K562 (cell line): Measurements from ENCODE around the gene FABP7. TPM values are rescaled to one million over a fixed set of nuclear protein-coding genes. Genes with fewer than 3 reads are reported as not detected.

ENCODE experiments used
- ETS1 ChIP-seq: conservative IDR thresholded peaks from 2 replicates; pipeline ENCODE4 v1.6.1; 2011; ENCODE audit warnings: low read depth, mild to moderate bottlenecking, low read length; ENCODE audit not compliant: control insufficient read depth
- HNRNPL ChIP-seq: fragments of 200-400 bp; formaldehyde crosslinking; IDR thresholded peaks from 2 replicates; pipeline ENCODE4 v1.6.1; 2017; ENCODE audit warnings: low read depth, mild to moderate bottlenecking, low read length
- ID3 ChIP-seq, 2 experiments: fragments of 250-450 bp in 1 of 2; fragments of 450-650 bp in 1 of 2; sonication (Bioruptor Pico) in 1 of 2; IDR thresholded peaks; 2 replicates each; pipeline versions ENCODE4 v1.6.1 to v1.8.0; 2016 to 2021; ENCODE audit warnings: mild to moderate bottlenecking in 2 of 2, moderate library complexity in 2 of 2, missing compliant biosample characterization in 1 of 2, missing genetic modification characterization in 1 of 2
- KDM5B ChIP-seq: fragments of 200-600 bp; sonication (generic); IDR thresholded peaks from 2 replicates; pipeline ENCODE4 v1.6.1; 2012; ENCODE audit warnings: low read depth, mild to moderate bottlenecking, moderate library complexity, low read length, control low read depth, inconsistent platforms; ENCODE audit not compliant: insufficient replicate concordance
- KLF6 ChIP-seq: fragments of 250-450 bp; sonication (Bioruptor Pico); IDR thresholded peaks from 2 replicates; pipeline ENCODE4 v1.4.0; 2020; ENCODE audit warnings: mild to moderate bottlenecking, moderate library complexity, borderline replicate concordance
- LCOR ChIP-seq: sonication (generic); formaldehyde crosslinking; IDR thresholded peaks from 2 replicates; pipeline ENCODE4 v1.8.0; 2022; ENCODE audit warnings: mild to moderate bottlenecking, missing genetic modification reagents
- MAFG ChIP-seq: fragments of 450-650 bp; conservative IDR thresholded peaks from 2 replicates; pipeline ENCODE4 v1.6.1; 2016; ENCODE audit warnings: missing genetic modification characterization, missing compliant biosample characterization
- MTA3 ChIP-seq: fragments of 450-650 bp; formaldehyde crosslinking; IDR thresholded peaks from 2 replicates; pipeline ENCODE4 v1.6.1; 2017; ENCODE audit warnings: mild to moderate bottlenecking, borderline replicate concordance
- MTF1 ChIP-seq: fragments of 250-450 bp; sonication (Bioruptor Pico); IDR thresholded peaks from 2 replicates; pipeline ENCODE4 v1.9.0; 2021; ENCODE audit warnings: moderate library complexity, mild to moderate bottlenecking, inconsistent platforms, borderline replicate concordance
- NR4A1 ChIP-seq, 2 experiments: fragments of 250-450 bp in 1 of 2; fragments of 450-650 bp in 1 of 2; sonication (Bioruptor Pico) in 1 of 2; IDR thresholded peaks; 2 replicates each; pipeline versions ENCODE4 v1.4.0 to v1.6.1; 2016 to 2020; ENCODE audit warnings: mild to moderate bottlenecking in 2 of 2, missing compliant biosample characterization in 1 of 2, missing genetic modification characterization in 1 of 2, moderate library complexity in 1 of 2
- NRF1 ChIP-seq, 2 experiments: fragments of 450-650 bp; IDR thresholded peaks in 1 of 2; conservative IDR thresholded peaks in 1 of 2; 2 replicates each; pipeline ENCODE4 v1.6.1; 2014; ENCODE audit warnings: mild to moderate bottlenecking in 2 of 2
- POLR2G ChIP-seq: fragments of 200-400 bp; formaldehyde crosslinking; IDR thresholded peaks from 2 replicates; pipeline ENCODE4 v1.6.1; 2017; ENCODE audit warnings: low read depth, mild to moderate bottlenecking, antibody characterized with exemption, low read length, moderate library complexity
- RBM39 ChIP-seq: fragments of 200-400 bp; formaldehyde crosslinking; optimal IDR thresholded peaks from 2 replicates; pipeline ENCODE3; 2018; ENCODE audit warnings: low read depth, low read length
- RCOR1 ChIP-seq, 2 experiments: IDR thresholded peaks; 2 replicates each; pipeline ENCODE4 v1.6.1; 2012; ENCODE audit warnings: low read depth in 2 of 2, low read length in 2 of 2, borderline replicate concordance in 1 of 2, improper control_type of control experiment in 1 of 2
- RNF2 ChIP-seq: sonication (generic); IDR thresholded peaks from 2 replicates; pipeline ENCODE4 v1.6.1; 2016
- SMAD4 ChIP-seq: fragments of 250-450 bp; sonication (Bioruptor Pico); conservative IDR thresholded peaks from 2 replicates; pipeline ENCODE4 v1.8.0; 2021; ENCODE audit warnings: inconsistent platforms, mild to moderate bottlenecking, moderate library complexity
- SRSF1 ChIP-seq: fragments of 200-400 bp; formaldehyde crosslinking; IDR thresholded peaks from 2 replicates; pipeline ENCODE4 v1.6.1; 2017; ENCODE audit warnings: mild to moderate bottlenecking, low read depth, low read length, moderate library complexity
- SUPT5H ChIP-seq: fragments of 450-650 bp; IDR thresholded peaks from 2 replicates; pipeline ENCODE4 v1.6.1; 2016
- THAP12 ChIP-seq: fragments of 250-450 bp; sonication (Bioruptor Pico); IDR thresholded peaks from 2 replicates; pipeline ENCODE4 v1.9.0; 2021; ENCODE audit warnings: mild to moderate bottlenecking, inconsistent platforms
- VEZF1 ChIP-seq: fragments of 200-800 bp; sonication (Bioruptor generic); IDR thresholded peaks from 2 replicates; pipeline ENCODE4 v1.6.1; 2017; ENCODE audit warnings: missing genetic modification characterization, missing compliant biosample characterization
- ZNF79 ChIP-seq: fragments of 250-450 bp; sonication (Bioruptor Pico); IDR thresholded peaks from 2 replicates; pipeline ENCODE4 v1.4.0; 2020; ENCODE audit warnings: low read depth, mild to moderate bottlenecking, moderate library complexity
- polyA plus RNA-seq, 8 experiments: library from polyadenylated mRNA; depleted of rRNA in 4 of 8; stranded (reverse) in 5 of 8; unstranded in 3 of 8; fragments of >200 nt; fragmentation: Nextera tagmentation in 2 of 8; fragmentation: Illumina TruSeq in 1 of 8; extraction: Ambion mirVana in 2 of 8; extraction: Trizol in 1 of 8; gene quantifications; 2 replicates each; pipeline versions ENCODE4 v1.2.1 to v1.2.3, GENCODE V29; 2011 to 2014; ENCODE audit warnings: inconsistent platforms in 1 of 8, missing spikeins in 1 of 8
- total RNA-seq, 7 experiments: library from RNA; depleted of rRNA in 6 of 7; stranded (reverse); fragments of >200 nt in 6 of 7; fragmentation: Illumina TruSeq in 2 of 7; extraction: Trizol in 2 of 7; gene quantifications; 2 replicates each; pipeline versions ENCODE4 v1.2.1 to v1.2.3, GENCODE V29; 2011 to 2021; ENCODE audit warnings: low replicate concordance in 1 of 7

FABP7 gene
- total and polyA plus RNA-seq, 9 of the 15 experiments (the other 6 are each of a cell fraction or from before 2014, with no cell fraction given): 0.07 to 0.14 TPM; not detected in 7

GRCh38 chr6:122789182-122790027 is 9.9 kb downstream of the FABP7 start, which contains the start of gene SMPDL3A (continued):
- TF ChIP-seq VEZF1 (peak; percentile 49), SUPT5H (0 out of 2 replicates have a peak, but pooled peaks have one; percentile 29), NRF1 (conservative IDR thresholded peaks at IDR 0.05 in 1 of 2, IDR thresholded peaks at IDR 0.05 in 1 of 2) (peak; percentile 86 to 89), SRSF1 (no peak), RBM39 (no peak), SMAD4 (peak; percentile 42; the same call in 1 of the 2 replicates), LCOR (CRISPR knock-in tag) (no peak), RCOR1 (IDR thresholded peaks at IDR 0.05; ENCODE audit: borderline replicate concordance in 1 of 2, low read depth in 2 of 2, low read length in 2 of 2) (no peak), ZNF79 (no peak), MTF1 (CRISPR knock-in tag) (no peak), ETS1 (no peak), HNRNPL (peak; percentile 41; the same call in 1 of the 2 replicates), NR4A1 (CRISPR knock-in tag; IDR thresholded peaks at IDR 0.05) (no peak), NR4A1 (tag; IDR thresholded peaks at IDR 0.05) (no peak), MAFG (tag) (no peak), KDM5B (peak; percentile 57), MTA3 (0 out of 2 replicates have a peak, but pooled peaks have one; percentile 47), POLR2G (peak; percentile 79), THAP12 (CRISPR knock-in tag) (no peak), RNF2 (0 out of 2 replicates have a peak, but pooled peaks have one; percentile 30), KLF6 (CRISPR knock-in tag) (no peak), ID3 (CRISPR knock-in tag; IDR thresholded peaks at IDR 0.05) (no peak), ID3 (tag; IDR thresholded peaks at IDR 0.05) (peak; percentile 31; the same call in 1 of the 2 replicates)
